Smooth muscle cell (in vitro differentiated cells): ENCODE measurements around the gene TCF25. TPM values are rescaled to one million over a fixed set of nuclear protein-coding genes. Genes with fewer than 3 reads are reported as not detected.

Source experiments
- DNase-seq: peaks from one replicate; lab custom pipeline; 2025; ENCODE audit not compliant: unreplicated experiment; lab: John Stamatoyannopoulos, UW
- H2AFZ ChIP-seq: fragments of 200-600 bp; sonication (generic); 2 replicates; pipeline ENCODE4 v1.6.0; 2016; ENCODE audit warnings: antibody characterized with exemption, low read depth, mild to moderate bottlenecking
- H3F3A ChIP-seq: fragments of 200-600 bp; sonication (generic); 2 replicates; pipeline ENCODE4 v1.6.0; 2017; ENCODE audit warnings: antibody characterized with exemption, low read depth
- H3K27ac ChIP-seq: fragments of 200-600 bp; sonication (generic); 2 replicates; pipeline ENCODE4 v1.5.1; 2016; ENCODE audit warnings: low read depth, mild to moderate bottlenecking
- H3K27me3 ChIP-seq: fragments of 200-600 bp; sonication (generic); 2 replicates; pipeline ENCODE4 v1.6.1; 2016; ENCODE audit warnings: low read depth, mild to moderate bottlenecking
- H3K36me3 ChIP-seq: fragments of 200-600 bp; sonication (generic); 2 replicates; pipeline ENCODE4 v1.5.1; 2016; ENCODE audit warnings: low read depth
- H3K4me1 ChIP-seq: fragments of 200-600 bp; sonication (generic); 2 replicates; pipeline ENCODE4 v1.5.1; 2016; ENCODE audit warnings: low read depth
- H3K4me2 ChIP-seq: fragments of 200-600 bp; sonication (generic); 2 replicates; pipeline ENCODE4 v1.6.0; 2016; ENCODE audit warnings: mild to moderate bottlenecking
- H3K4me3 ChIP-seq: fragments of 200-600 bp; sonication (generic); 2 replicates; pipeline ENCODE4 v1.5.1; 2016; ENCODE audit warnings: mild to moderate bottlenecking
- H3K79me2 ChIP-seq: fragments of 200-600 bp; sonication (generic); 2 replicates; pipeline ENCODE4 v1.6.0; 2016; ENCODE audit warnings: low read depth, mild to moderate bottlenecking
- H3K9ac ChIP-seq: fragments of 200-600 bp; sonication (generic); 2 replicates; pipeline ENCODE4 v1.6.0; 2016; ENCODE audit warnings: low read depth
- H3K9me3 ChIP-seq: fragments of 200-600 bp; sonication (generic); replicated peaks from 2 replicates; pipeline ENCODE4 v1.5.1; 2016; ENCODE audit warnings: low read depth
- H4K20me1 ChIP-seq: fragments of 200-600 bp; sonication (generic); 2 replicates; pipeline ENCODE4 v1.6.0; 2016; ENCODE audit warnings: low read depth
- CTCF ChIP-seq: fragments of 200-600 bp; sonication (generic); IDR thresholded peaks from 2 replicates; pipeline ENCODE4 v1.5.1; 2017; ENCODE audit warnings: borderline replicate concordance, mild to moderate bottlenecking, antibody characterized with exemption; ENCODE audit not compliant: insufficient read depth, poor library complexity, severe bottlenecking
- WGBS: methylation state at CpG from one replicate; pipeline ENCODE4 v1.1.7; 2016; ENCODE audit warnings: low lambda C conversion rate; 5-methylcytosine and 5-hydroxymethylcytosine counted together
- polyA plus RNA-seq: library from polyadenylated mRNA; unstranded; fragments of >200 nt; fragmentation: Nextera tagmentation; extraction: Ambion mirVana; gene quantifications from 2 replicates; pipeline ENCODE4 v1.2.1, GENCODE V29; 2016
- total RNA-seq: library from RNA; depleted of rRNA; stranded (reverse); fragments of >200 nt; gene quantifications from 2 replicates; pipeline ENCODE4 v1.2.3, GENCODE V29; 2014

The TCF25 gene
- total and polyA plus RNA-seq, 2 experiments from 2014 or later = 99.8 to 174 TPM

- Histone ChIP-seq H3F3A (peaks cover 3% of the 10 kb centered on the region), H3K79me2 (no peaks in the 10 kb centered on the region), H3K9me3 (no peaks in the 10 kb centered on the region), H3K27ac (no peak overlapping the region), H3K4me3 (no peak overlapping the region), H3K4me2 (no peak overlapping the region), H3K36me3 (no peaks in the 10 kb centered on the region), H3K4me1 (no peaks in the 10 kb centered on the region), H4K20me1 (no peaks in the 10 kb centered on the region), H3K9ac (no peak overlapping the region), H2AFZ (no peak overlapping the region), H3K27me3 (no peaks in the 10 kb centered on the region)
- 88% methylated on average over 12 of the region's 12 CpGs for WGBS
- DNase-seq = no peak
- TF ChIP-seq CTCF = no peak
Measured at GRCh38 chr16:89861648-89862047, 11.7 kb upstream of the TCF25 start.

- Histone ChIP-seq H3K9me3 (peaks cover 2% of the 10 kb centered on the region), H3K79me2 (no peaks in the 10 kb centered on the region), H2AFZ (no peak overlapping the region), H3F3A (peaks cover 3% of the 10 kb centered on the region), H3K4me3 (no peak overlapping the region), H3K27me3 (no peaks in the 10 kb centered on the region), H3K4me1 (no peaks in the 10 kb centered on the region), H3K9ac (no peak overlapping the region), H4K20me1 (no peaks in the 10 kb centered on the region), H3K27ac (no peak overlapping the region), H3K36me3 (no peaks in the 10 kb centered on the region), H3K4me2 (no peak overlapping the region)
- DNase-seq = no peak
- no peak for TF ChIP-seq CTCF
- 95% methylated on average over 6 of the region's 6 CpGs for WGBS
Measured at GRCh38 chr16:89862732-89863131, 10.7 kb upstream of the TCF25 start.

GRCh38 chr16:89863741-89864526, 9.5 kb upstream of the TCF25 start:
- Histone ChIP-seq H2AFZ (no peak overlapping the region), H3K4me2 (no peak overlapping the region), H3K9me3 (peaks cover 9% of the 10 kb centered on the region), H3F3A (peaks cover 3% of the 10 kb centered on the region), H3K4me3 (no peak overlapping the region), H4K20me1 (no peaks in the 10 kb centered on the region), H3K79me2 (no peaks in the 10 kb centered on the region), H3K4me1 (no peaks in the 10 kb centered on the region), H3K27ac (peak overlapping the region; percentile 0), H3K36me3 (no peaks in the 10 kb centered on the region), H3K27me3 (no peaks in the 10 kb centered on the region), H3K9ac (no peak overlapping the region)
- TF ChIP-seq CTCF = no peak
- DNase-seq = no peak
- WGBS = 73% methylated on average over 21 of the region's 21 CpGs

- no peaks in the 10 kb centered on the region for H3K4me1 ChIP-seq
- H3K4me3 ChIP-seq = no peak overlapping the region
- no peaks in the 10 kb centered on the region for H3K36me3 ChIP-seq
- H3K4me2 ChIP-seq = no peak overlapping the region
- WGBS = 68% methylated on average over 5 of the region's 5 CpGs
- H3K79me2 ChIP-seq = no peaks in the 10 kb centered on the region
- H3K27ac ChIP-seq = peak overlapping the region; percentile 0
- no peak overlapping the region for H2AFZ ChIP-seq
- H3K27me3 ChIP-seq = no peaks in the 10 kb centered on the region
- no peak overlapping the region for H3K9ac ChIP-seq
- H3K9me3 ChIP-seq = peaks cover 9% of the 10 kb centered on the region
- no peaks in the 10 kb centered on the region for H4K20me1 ChIP-seq
- no peak for TF ChIP-seq CTCF
- DNase-seq = no peak
- peaks cover 3% of the 10 kb centered on the region for H3F3A ChIP-seq
Measured at GRCh38 chr16:89864527-89864820, 8.9 kb upstream of the TCF25 start.
